HepG2 (cell line): ENCODE results near the gene CAST. TPM values are rescaled to one million over a fixed set of nuclear protein-coding genes. Genes with fewer than 3 reads are reported as not detected.
A peak's percentile ranks its signal among the peaks of the same experiment; 100 is the strongest.

Experiments used
- FOXK2 ChIP-seq: fragments of 450-650 bp; IDR thresholded peaks from 2 replicates; pipeline ENCODE4 v1.6.1; 2016
- HDAC1 ChIP-seq: sonication (generic); formaldehyde crosslinking; IDR thresholded peaks from 2 replicates; pipeline ENCODE4 v1.5.1; 2020; ENCODE audit warnings: mild to moderate bottlenecking, missing genetic modification reagents
- KLF6 ChIP-seq: IDR thresholded peaks from 2 replicates; pipeline ENCODE4 v1.8.0; 2016; ENCODE audit warnings: missing biosample characterization, missing genetic modification reagents
- SMAD3 ChIP-seq: sonication (generic); formaldehyde crosslinking; IDR thresholded peaks from 2 replicates; pipeline ENCODE4 v1.4.0; 2020; ENCODE audit warnings: missing genetic modification reagents
- SNAI1 ChIP-seq: sonication (generic); formaldehyde crosslinking; IDR thresholded peaks from 2 replicates; pipeline ENCODE4 v1.5.0; 2020; ENCODE audit warnings: mild to moderate bottlenecking, missing genetic modification reagents, borderline replicate concordance
- SOX6 ChIP-seq, 2 experiments: fragments of 450-650 bp in 1 of 2; sonication (generic) in 1 of 2; formaldehyde crosslinking in 1 of 2; IDR thresholded peaks; 2 replicates each; pipeline versions ENCODE4 v1.4.0 to v1.6.1; 2017 to 2020; ENCODE audit warnings: antibody characterized with exemption in 1 of 2, mild to moderate bottlenecking in 1 of 2, missing genetic modification reagents in 1 of 2
- SP5 ChIP-seq: IDR thresholded peaks from 2 replicates; pipeline ENCODE4 v1.6.1; 2016; ENCODE audit warnings: low read depth, borderline replicate concordance
- TFDP1 ChIP-seq: IDR thresholded peaks from 2 replicates; pipeline ENCODE4 v1.6.1; 2016; ENCODE audit warnings: missing compliant biosample characterization, missing genetic modification reagents, borderline replicate concordance
- THRA ChIP-seq: sonication (generic); formaldehyde crosslinking; IDR thresholded peaks from 2 replicates; pipeline ENCODE4 v1.4.0; 2020; ENCODE audit warnings: missing genetic modification reagents, borderline replicate concordance
- ZBTB20 ChIP-seq: sonication (generic); formaldehyde crosslinking; IDR thresholded peaks from 2 replicates; pipeline ENCODE4 v1.8.1; 2023; ENCODE audit warnings: missing genetic modification reagents, low read depth, mild to moderate bottlenecking, borderline replicate concordance
- ZNF460 ChIP-seq: sonication (generic); formaldehyde crosslinking; IDR thresholded peaks from 2 replicates; pipeline ENCODE4 v1.5.1; 2020; ENCODE audit warnings: missing genetic modification reagents, mild to moderate bottlenecking, borderline replicate concordance
- ZUFSP ChIP-seq: sonication (generic); formaldehyde crosslinking; IDR thresholded peaks from 2 replicates; pipeline ENCODE4 v1.9.0; 2021; ENCODE audit warnings: missing genetic modification reagents, mild to moderate bottlenecking, borderline replicate concordance
- polyA plus RNA-seq, 8 experiments: library from polyadenylated mRNA; depleted of rRNA in 3 of 8; stranded (reverse) in 7 of 8; unstranded in 1 of 8; fragments of >200 nt; fragmentation: Illumina TruSeq in 4 of 8; extraction: Trizol in 4 of 8; gene quantifications; 2 replicates each; pipeline versions ENCODE4 v1.2.1 to v1.2.3, GENCODE V29; 2011 to 2016; ENCODE audit warnings: low read depth in 4 of 8, missing spikeins in 1 of 8, mixed read lengths in 1 of 8; ENCODE audit not compliant: insufficient read depth in 1 of 8
- total RNA-seq, 5 experiments: library from RNA; depleted of rRNA; stranded (reverse); fragments of >200 nt; fragmentation: Illumina TruSeq; extraction: Trizol; gene quantifications; 2 replicates each; pipeline ENCODE4 v1.2.3, GENCODE V29; 2016; ENCODE audit warnings: low read depth in 1 of 5
- TF ChIP-seq, protein P1 (sequence below): sonication (generic); formaldehyde crosslinking; IDR thresholded peaks from one replicate; pipeline ENCODE4 v1.5.1; 2020; ENCODE audit warnings: mild to moderate bottlenecking, missing genetic modification reagents; ENCODE audit errors: not compliant biosample characterization
- TF ChIP-seq, protein P2 (sequence below): sonication (generic); formaldehyde crosslinking; IDR thresholded peaks from 2 replicates; pipeline ENCODE4 v1.5.1; 2020; ENCODE audit warnings: mild to moderate bottlenecking, missing genetic modification reagents, borderline replicate concordance

The CAST gene
- total and polyA plus RNA-seq, 2 of the 13 experiments (the other 11 are each of a cell fraction or from before 2014, with no cell fraction given): 42.1 to 67.6 TPM

GRCh38 chr5:96714951-96715451 lies 52.8 kb downstream of the CAST start (continued):
- TF ChIP-seq, protein P1, sequence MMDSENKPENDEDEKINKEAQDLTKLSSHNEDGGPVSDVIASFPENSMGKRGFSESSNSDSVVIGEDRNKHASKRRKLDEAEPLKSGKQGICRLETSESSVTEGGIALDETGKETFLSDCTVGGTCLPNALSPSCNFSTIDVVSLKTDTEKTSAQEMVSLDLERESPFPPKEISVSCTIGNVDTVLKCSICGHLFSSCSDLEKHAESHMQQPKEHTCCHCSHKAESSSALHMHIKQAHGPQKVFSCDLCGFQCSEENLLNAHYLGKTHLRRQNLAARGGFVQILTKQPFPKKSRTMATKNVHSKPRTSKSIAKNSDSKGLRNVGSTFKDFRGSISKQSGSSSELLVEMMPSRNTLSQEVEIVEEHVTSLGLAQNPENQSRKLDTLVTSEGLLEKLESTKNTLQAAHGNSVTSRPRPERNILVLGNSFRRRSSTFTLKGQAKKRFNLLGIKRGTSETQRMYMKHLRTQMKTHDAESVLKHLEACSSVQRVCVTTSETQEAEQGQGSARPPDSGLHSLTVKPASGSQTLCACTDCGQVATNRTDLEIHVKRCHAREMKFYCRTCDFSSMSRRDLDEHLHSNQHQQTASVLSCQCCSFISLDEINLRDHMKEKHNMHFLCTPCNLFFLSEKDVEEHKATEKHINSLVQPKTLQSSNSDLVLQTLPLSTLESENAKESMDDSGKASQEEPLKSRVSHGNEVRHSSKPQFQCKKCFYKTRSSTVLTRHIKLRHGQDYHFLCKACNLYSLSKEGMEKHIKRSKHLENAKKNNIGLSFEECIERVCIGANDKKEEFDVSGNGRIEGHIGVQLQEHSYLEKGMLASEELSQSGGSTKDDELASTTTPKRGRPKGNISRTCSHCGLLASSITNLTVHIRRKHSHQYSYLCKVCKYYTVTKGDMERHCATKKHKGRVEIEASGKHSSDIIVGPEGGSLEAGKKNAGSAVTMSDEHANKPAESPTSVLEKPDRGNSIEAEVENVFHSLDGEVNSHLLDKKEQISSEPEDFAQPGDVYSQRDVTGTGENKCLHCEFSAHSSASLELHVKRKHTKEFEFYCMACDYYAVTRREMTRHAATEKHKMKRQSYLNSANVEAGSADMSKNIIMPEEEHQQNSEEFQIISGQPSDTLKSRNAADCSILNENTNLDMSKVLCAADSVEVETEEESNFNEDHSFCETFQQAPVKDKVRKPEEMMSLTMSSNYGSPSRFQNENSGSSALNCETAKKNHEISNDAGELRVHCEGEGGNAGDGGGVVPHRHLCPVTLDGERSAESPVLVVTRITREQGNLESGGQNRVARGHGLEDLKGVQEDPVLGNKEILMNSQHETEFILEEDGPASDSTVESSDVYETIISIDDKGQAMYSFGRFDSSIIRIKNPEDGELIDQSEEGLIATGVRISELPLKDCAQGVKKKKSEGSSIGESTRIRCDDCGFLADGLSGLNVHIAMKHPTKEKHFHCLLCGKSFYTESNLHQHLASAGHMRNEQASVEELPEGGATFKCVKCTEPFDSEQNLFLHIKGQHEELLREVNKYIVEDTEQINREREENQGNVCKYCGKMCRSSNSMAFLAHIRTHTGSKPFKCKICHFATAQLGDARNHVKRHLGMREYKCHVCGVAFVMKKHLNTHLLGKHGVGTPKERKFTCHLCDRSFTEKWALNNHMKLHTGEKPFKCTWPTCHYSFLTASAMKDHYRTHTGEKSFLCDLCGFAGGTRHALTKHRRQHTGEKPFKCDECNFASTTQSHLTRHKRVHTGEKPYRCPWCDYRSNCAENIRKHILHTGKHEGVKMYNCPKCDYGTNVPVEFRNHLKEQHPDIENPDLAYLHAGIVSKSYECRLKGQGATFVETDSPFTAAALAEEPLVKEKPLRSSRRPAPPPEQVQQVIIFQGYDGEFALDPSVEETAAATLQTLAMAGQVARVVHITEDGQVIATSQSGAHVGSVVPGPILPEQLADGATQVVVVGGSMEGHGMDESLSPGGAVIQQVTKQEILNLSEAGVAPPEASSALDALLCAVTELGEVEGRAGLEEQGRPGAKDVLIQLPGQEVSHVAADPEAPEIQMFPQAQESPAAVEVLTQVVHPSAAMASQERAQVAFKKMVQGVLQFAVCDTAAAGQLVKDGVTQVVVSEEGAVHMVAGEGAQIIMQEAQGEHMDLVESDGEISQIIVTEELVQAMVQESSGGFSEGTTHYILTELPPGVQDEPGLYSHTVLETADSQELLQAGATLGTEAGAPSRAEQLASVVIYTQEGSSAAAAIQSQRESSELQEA (CRISPR knock-in tag): no peak
- TF ChIP-seq TFDP1 (CRISPR knock-in tag) (no peak), ZUFSP (CRISPR knock-in tag) (no peak), ZBTB20 (CRISPR knock-in tag) (peak; percentile 36; the same call in 1 of the 2 replicates), KLF6 (CRISPR knock-in tag) (0 out of 2 replicates have a peak, but pooled peaks have one; percentile 65), SNAI1 (CRISPR knock-in tag) (no peak), ZNF460 (CRISPR knock-in tag) (no peak), SOX6 (IDR thresholded peaks at IDR 0.05) (no peak), SOX6 (CRISPR knock-in tag; IDR thresholded peaks at IDR 0.05) (peak; percentile 99), SMAD3 (peak; percentile 72; the same call in 1 of the 2 replicates), HDAC1 (CRISPR knock-in tag) (peak; percentile 60), FOXK2 (peak; percentile 22; the same call in 1 of the 2 replicates), SP5 (CRISPR knock-in tag) (peak; percentile 71), THRA (CRISPR knock-in tag) (no peak)
- TF ChIP-seq, protein P2, sequence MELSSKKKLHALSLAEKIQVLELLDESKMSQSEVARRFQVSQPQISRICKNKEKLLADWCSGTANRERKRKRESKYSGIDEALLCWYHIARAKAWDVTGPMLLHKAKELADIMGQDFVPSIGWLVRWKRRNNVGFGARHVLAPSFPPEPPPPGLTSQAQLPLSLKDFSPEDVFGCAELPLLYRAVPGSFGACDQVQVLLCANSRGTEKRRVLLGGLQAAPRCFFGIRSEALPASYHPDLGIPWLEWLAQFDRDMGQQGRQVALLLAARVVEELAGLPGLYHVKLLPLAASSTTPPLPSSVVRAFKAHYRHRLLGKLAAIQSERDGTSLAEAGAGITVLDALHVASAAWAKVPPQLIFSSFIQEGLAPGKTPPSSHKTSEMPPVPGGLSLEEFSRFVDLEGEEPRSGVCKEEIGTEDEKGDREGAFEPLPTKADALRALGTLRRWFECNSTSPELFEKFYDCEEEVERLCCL (CRISPR knock-in tag): no peak
